Suprapubic skin (tissue), 4 donors: ENCODE data around the gene MAPK1IP1L. TPM values are rescaled to one million over a fixed set of nuclear protein-coding genes. Genes with fewer than 3 reads are reported as not detected.
A peak's percentile ranks its signal among the peaks of the same experiment; 100 is the strongest.
"Not testable (repeated sequence)": the region's sequence is repeated elsewhere in the genome, so short reads cannot be mapped to it uniquely, and the experiment has no call there.

Experiments used
- DNase-seq, 2 donors: peaks; one replicate each; pipeline ENCODE4 v3.0.0-alpha.2; 2019; ENCODE audit warnings: low spot score in 2 of 2
- H3K27ac ChIP-seq: fragments of 200-600 bp; sonication (generic); one replicate; pipeline ENCODE4 v1.5.1; 2019
- H3K27me3 ChIP-seq: fragments of 200-600 bp; sonication (generic); one replicate; pipeline ENCODE4 v1.5.1; 2019
- H3K36me3 ChIP-seq: fragments of 200-600 bp; sonication (generic); one replicate; pipeline ENCODE4 v1.5.1; 2019
- H3K4me1 ChIP-seq: fragments of 200-600 bp; sonication (generic); one replicate; pipeline ENCODE4 v1.5.1; 2019
- H3K4me3 ChIP-seq: fragments of 200-600 bp; sonication (generic); one replicate; pipeline ENCODE4 v1.5.1; 2019; ENCODE audit warnings: mild to moderate bottlenecking
- H3K9me3 ChIP-seq: fragments of 200-600 bp; sonication (generic); one replicate; pipeline ENCODE4 v1.5.1; 2019
- CTCF ChIP-seq, 2 donors: fragments of 200-600 bp in 1 of 2; fragments of 450-650 bp in 1 of 2; sonication (generic) in 1 of 2; IDR thresholded peaks; one replicate each; pipeline ENCODE4 v1.5.1; 2016 to 2019; ENCODE audit warnings: antibody characterized with exemption in 2 of 2, mild to moderate bottlenecking in 1 of 2, moderate library complexity in 1 of 2
- EP300 ChIP-seq: sonication (generic); formaldehyde crosslinking; IDR thresholded peaks from one replicate; pipeline ENCODE4 v1.6.1; 2017; ENCODE audit warnings: antibody characterized with exemption
- POLR2A ChIP-seq, 2 donors: fragments of 450-650 bp; IDR thresholded peaks; one replicate each; pipeline ENCODE4 v1.6.1; 2017; ENCODE audit warnings: antibody characterized with exemption in 2 of 2, mild to moderate bottlenecking in 2 of 2, moderate library complexity in 2 of 2
- POLR2AphosphoS5 ChIP-seq, 3 donors: sonication (generic); formaldehyde crosslinking; IDR thresholded peaks; one replicate each; pipeline ENCODE4 v1.6.1; 2017; ENCODE audit warnings: antibody characterized with exemption in 3 of 3
- WGBS: methylation state at CpG from one replicate; pipeline ENCODE4 v1.1.5; 2018; 5-methylcytosine and 5-hydroxymethylcytosine counted together
- total RNA-seq, 4 donors: library from RNA; depleted of rRNA; stranded (reverse); fragments of >200 nt; gene quantifications; one replicate each; pipeline ENCODE4 v1.1.0, GENCODE V29; 2016

Gene MAPK1IP1L
- total RNA-seq, 4 donors from 2014 or later, result 40.3 to 95.5 (median 59.7) TPM

- TF ChIP-seq EP300, result no peak
- no peak for TF ChIP-seq CTCF (IDR thresholded peaks at IDR 0.05)
- no peak for TF ChIP-seq POLR2A (IDR thresholded peaks at IDR 0.05)
- no peak for TF ChIP-seq POLR2AphosphoS5 (IDR thresholded peaks at IDR 0.05)
- H3K4me3 ChIP-seq, result no peak overlapping the region
- H3K9me3 ChIP-seq, result no peaks in the 10 kb centered on the region
- H3K36me3 ChIP-seq, result no peaks in the 10 kb centered on the region
- 81% methylated on average over 3 of the region's 3 CpGs for WGBS
- H3K27me3 ChIP-seq, result no peaks in the 10 kb centered on the region
- no peak overlapping the region for H3K27ac ChIP-seq
- DNase-seq, result no peak
- H3K4me1 ChIP-seq, result peaks cover 46% of the 10 kb centered on the region
These were observed 24.3 kb downstream of the MAPK1IP1L start for GRCh38 chr14:55075628-55076175.

- no peak for DNase-seq
- peaks cover 36% of the 10 kb centered on the region for H3K4me1 ChIP-seq
- WGBS, result 54% methylated on average over 17 of the region's 17 CpGs
- no peak for TF ChIP-seq POLR2A (IDR thresholded peaks at IDR 0.05)
- TF ChIP-seq POLR2AphosphoS5 (IDR thresholded peaks at IDR 0.05), result no peak
- TF ChIP-seq EP300, result no peak
- TF ChIP-seq CTCF (IDR thresholded peaks at IDR 0.05), result no peak
- H3K4me3 ChIP-seq, result no peak overlapping the region
- no peaks in the 10 kb centered on the region for H3K27me3 ChIP-seq
- H3K9me3 ChIP-seq, result no peaks in the 10 kb centered on the region
- peak overlapping the region; percentile 80 for H3K27ac ChIP-seq
- no peaks in the 10 kb centered on the region for H3K36me3 ChIP-seq
These were observed 26.0 kb downstream of the MAPK1IP1L start for GRCh38 chr14:55077170-55078151.

GRCh38 chr14:55079961-55080360 is 28.5 kb downstream of the MAPK1IP1L start:
- not testable (repeated sequence) for H3K27ac ChIP-seq, H3K4me3 ChIP-seq, DNase-seq, H3K27me3 ChIP-seq, H3K9me3 ChIP-seq, H3K36me3 ChIP-seq
- 88% methylated on average over 6 of the region's 6 CpGs for WGBS
- H3K4me1 ChIP-seq, result peaks cover 14% of the 10 kb centered on the region

GRCh38 chr14:55084401-55085059 is 33.1 kb downstream of the MAPK1IP1L start:
- Histone ChIP-seq H3K27me3 (no peaks in the 10 kb centered on the region), H3K27ac (peak overlapping the region; percentile 35), H3K36me3 (no peaks in the 10 kb centered on the region), H3K9me3 (no peaks in the 10 kb centered on the region), H3K4me1 (peaks cover 12% of the 10 kb centered on the region), H3K4me3 (no peak overlapping the region)
- TF ChIP-seq CTCF (IDR thresholded peaks at IDR 0.05) (no peak), EP300 (no peak), POLR2A (IDR thresholded peaks at IDR 0.05) (no peak), POLR2AphosphoS5 (IDR thresholded peaks at IDR 0.05) (no peak)
- DNase-seq, result no peak

- 71% methylated on average over 4 of the region's 4 CpGs for WGBS
- Histone ChIP-seq H3K27me3 (no peaks in the 10 kb centered on the region), H3K4me1 (peaks cover 12% of the 10 kb centered on the region), H3K4me3 (no peak overlapping the region), H3K36me3 (no peaks in the 10 kb centered on the region), H3K27ac (peak overlapping the region; percentile 36), H3K9me3 (no peaks in the 10 kb centered on the region)
- DNase-seq, result no peak
- TF ChIP-seq POLR2A (IDR thresholded peaks at IDR 0.05) (no peak), EP300 (no peak)
These were observed 33.7 kb downstream of the MAPK1IP1L start for GRCh38 chr14:55085060-55085660.
